Measurements from ENCODE around the gene RBCK1. TPM values are rescaled to one million over a fixed set of nuclear protein-coding genes. Genes with fewer than 3 reads are reported as not detected.

RBCK1 gene
- total RNA-seq, 4 donors from 2014 or later, result 75.7 to 85.6 (median 80.7) TPM

DNA sequence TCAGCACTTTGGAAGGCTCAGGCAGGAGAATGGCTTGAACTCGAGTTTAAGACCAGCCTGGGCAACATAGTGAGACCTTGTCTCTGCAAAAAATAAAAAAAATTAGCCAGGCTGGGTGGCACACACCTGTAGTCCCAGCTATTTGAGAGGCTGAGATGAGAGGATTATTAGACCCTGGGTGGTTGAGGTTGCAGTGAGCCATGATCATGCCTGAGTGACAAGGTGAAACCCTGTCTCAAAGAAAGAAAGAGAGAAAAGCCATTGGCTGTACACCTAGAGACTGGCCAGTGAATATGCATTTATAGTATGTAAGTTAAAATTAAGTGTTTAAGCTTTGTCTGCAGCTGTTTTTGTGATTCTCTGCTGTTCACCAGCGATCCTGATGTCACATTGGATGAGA, 6.1 kb downstream of the RBCK1 start:
- DNase-seq (ENCODE audit: extremely low spot score), result no peak
- peaks cover 6 to 69% (median 33%) of the 10 kb centered on the region in 4 donors for H3K36me3 ChIP-seq
- intact Hi-C loops (cut with DNase I), result no loop called here
- no peaks in the 10 kb centered on the region for H3K27me3 ChIP-seq
- H3K9me3 ChIP-seq, result no peaks in the 10 kb centered on the region
- H3K4me3 ChIP-seq, result no peak overlapping the region
- WGBS, result 91% methylated on average over 2 of the region's 2 CpGs
- H3K27ac ChIP-seq (replicated peaks in 1 of 4), result no peak overlapping the region
- H3K4me1 ChIP-seq, result peaks cover 9 to 19% (median 15%) of the 10 kb centered on the region in 4 donors
- TF ChIP-seq POLR2A (IDR thresholded peaks at IDR 0.05; ENCODE audit: low read depth) (no peak), POLR2AphosphoS5 (IDR thresholded peaks at IDR 0.05) (no peak), EP300 (IDR thresholded peaks at IDR 0.05) (no peak)
- TF ChIP-seq, protein P1, sequence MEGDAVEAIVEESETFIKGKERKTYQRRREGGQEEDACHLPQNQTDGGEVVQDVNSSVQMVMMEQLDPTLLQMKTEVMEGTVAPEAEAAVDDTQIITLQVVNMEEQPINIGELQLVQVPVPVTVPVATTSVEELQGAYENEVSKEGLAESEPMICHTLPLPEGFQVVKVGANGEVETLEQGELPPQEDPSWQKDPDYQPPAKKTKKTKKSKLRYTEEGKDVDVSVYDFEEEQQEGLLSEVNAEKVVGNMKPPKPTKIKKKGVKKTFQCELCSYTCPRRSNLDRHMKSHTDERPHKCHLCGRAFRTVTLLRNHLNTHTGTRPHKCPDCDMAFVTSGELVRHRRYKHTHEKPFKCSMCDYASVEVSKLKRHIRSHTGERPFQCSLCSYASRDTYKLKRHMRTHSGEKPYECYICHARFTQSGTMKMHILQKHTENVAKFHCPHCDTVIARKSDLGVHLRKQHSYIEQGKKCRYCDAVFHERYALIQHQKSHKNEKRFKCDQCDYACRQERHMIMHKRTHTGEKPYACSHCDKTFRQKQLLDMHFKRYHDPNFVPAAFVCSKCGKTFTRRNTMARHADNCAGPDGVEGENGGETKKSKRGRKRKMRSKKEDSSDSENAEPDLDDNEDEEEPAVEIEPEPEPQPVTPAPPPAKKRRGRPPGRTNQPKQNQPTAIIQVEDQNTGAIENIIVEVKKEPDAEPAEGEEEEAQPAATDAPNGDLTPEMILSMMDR (IDR thresholded peaks at IDR 0.05), result no peak

DNA sequence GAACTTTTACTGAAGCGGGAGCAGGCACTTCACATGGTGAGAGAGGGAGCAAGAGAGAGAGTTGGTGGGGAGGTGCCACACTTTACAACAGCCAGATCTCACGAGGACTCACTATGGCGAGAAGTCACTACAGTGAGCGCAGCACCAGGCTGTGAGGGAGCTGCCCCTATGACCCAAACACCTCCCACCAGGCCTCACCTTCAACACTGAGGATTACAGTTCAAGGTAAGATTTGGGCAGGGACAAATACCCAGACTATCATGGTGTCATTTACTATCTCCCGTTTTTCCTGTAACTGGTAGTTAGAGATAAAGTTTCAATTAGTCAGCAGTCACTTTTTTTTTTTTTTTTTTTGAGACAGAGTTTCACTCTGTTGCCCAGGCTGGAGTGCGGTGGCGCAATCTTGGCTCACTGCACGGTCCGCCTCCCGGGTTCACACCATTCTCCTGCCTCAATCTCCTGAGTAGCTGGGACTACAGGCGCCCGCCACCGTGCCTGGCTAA, 7.8 kb downstream of the RBCK1 start:
- no peak for DNase-seq (ENCODE audit: extremely low spot score)

DNA sequence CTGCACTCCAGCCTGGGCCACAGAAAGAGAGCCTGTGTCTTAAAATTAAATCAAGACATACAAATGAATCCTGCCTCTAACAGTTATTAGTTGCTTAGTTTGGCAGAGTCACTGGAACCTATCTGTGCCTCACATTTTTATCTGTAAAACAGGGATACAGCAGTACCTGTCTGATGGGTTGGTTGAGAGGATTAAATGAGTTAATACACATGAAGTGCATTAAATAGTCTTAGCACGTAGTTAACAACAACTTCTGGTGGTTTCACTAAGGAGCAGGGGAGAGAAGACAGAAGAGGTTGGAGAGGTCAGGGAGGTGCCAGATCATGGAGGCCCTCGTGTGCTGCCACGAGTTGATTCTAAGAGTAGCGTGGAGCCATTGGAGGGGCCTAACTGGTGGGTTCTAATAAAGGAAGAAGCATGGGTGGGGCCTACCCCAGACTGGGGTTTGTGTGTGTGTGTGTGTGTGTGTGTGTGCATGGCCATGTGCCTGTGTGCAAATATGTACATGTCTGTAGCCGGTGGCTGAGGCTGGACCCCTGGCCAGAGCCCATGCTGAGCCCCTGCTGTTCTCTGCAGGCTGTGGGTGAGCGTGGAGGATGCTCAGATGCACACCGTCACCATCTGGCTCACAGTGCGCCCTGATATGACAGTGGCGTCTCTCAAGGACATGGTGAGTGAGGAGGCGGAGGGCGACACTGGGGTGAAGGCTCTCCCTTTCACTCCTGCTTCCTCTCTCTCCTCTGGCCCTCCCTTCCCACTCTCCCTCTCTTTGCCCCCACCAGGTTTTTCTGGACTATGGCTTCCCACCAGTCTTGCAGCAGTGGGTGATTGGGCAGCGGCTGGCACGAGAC, 9.1 kb downstream of the RBCK1 start:
- intact Hi-C loops (cut with DNase I), result no loop called here
- DNase-seq (ENCODE audit: extremely low spot score), result no peak
- H3K27ac ChIP-seq (replicated peaks in 1 of 4), result no peak overlapping the region
- no peaks in the 10 kb centered on the region for H3K27me3 ChIP-seq
- no peak overlapping the region for H3K4me3 ChIP-seq
- TF ChIP-seq, protein P1 (IDR thresholded peaks at IDR 0.05), result no peak
- no peak for TF ChIP-seq POLR2AphosphoS5 (IDR thresholded peaks at IDR 0.05)
- TF ChIP-seq POLR2A (IDR thresholded peaks at IDR 0.05; ENCODE audit: low read depth), result no peak
- TF ChIP-seq EP300 (IDR thresholded peaks at IDR 0.05), result no peak
- 86% methylated on average over 13 of the region's 13 CpGs for WGBS
- peaks cover 27 to 73% (median 49%) of the 10 kb centered on the region in 4 donors for H3K36me3 ChIP-seq
- no peaks in the 10 kb centered on the region for H3K9me3 ChIP-seq
- peaks cover 0 to 6% (median 0%) of the 10 kb centered on the region in 4 donors for H3K4me1 ChIP-seq

More for the DNA sequence above, 7.8 kb downstream of the RBCK1 start:
- Histone ChIP-seq H3K9me3 (no peaks in the 10 kb centered on the region), H3K36me3 (peaks cover 18 to 73% (median 42%) of the 10 kb centered on the region in 4 donors), H3K4me1 (peaks cover 0 to 6% (median 0%) of the 10 kb centered on the region in 4 donors), H3K27ac (replicated peaks in 1 of 4) (no peak overlapping the region), H3K4me3 (no peak overlapping the region), H3K27me3 (no peaks in the 10 kb centered on the region)
- WGBS, result 89% methylated on average over 13 of the region's 13 CpGs
- intact Hi-C loops (cut with DNase I), result no loop called here
- no peak for TF ChIP-seq POLR2A (IDR thresholded peaks at IDR 0.05; ENCODE audit: low read depth)

DNA sequence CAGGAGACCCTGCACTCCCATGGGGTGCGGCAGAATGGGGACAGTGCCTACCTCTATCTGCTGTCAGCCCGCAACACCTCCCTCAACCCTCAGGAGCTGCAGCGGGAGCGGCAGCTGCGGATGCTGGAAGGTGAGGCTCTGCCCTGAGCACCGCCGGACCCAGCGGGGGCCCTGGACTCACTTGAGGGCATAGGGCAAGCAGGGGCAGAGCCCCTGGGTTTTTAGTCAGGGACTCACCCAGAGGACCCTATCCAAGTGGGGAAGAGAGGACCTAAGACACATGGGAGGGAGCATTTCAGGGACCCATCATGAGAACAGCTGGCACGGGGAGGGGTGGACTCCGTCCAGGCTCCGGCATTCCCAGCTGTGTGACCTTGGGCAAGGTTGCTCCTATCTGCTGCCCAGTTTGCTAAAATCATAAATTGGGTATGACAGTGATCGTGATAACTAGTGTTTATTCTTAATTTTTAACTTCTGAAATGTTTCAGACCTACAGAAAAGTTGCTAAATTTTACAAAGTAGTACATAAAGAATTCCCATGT, 9.8 kb downstream of the RBCK1 start:
- intact Hi-C loops (cut with DNase I), result no loop called here
- Histone ChIP-seq H3K27ac (replicated peaks in 1 of 4) (no peak overlapping the region), H3K4me3 (no peak overlapping the region), H3K9me3 (no peaks in the 10 kb centered on the region), H3K4me1 (peaks cover 0 to 6% (median 0%) of the 10 kb centered on the region in 4 donors), H3K36me3 (peaks cover 34 to 73% (median 53%) of the 10 kb centered on the region in 4 donors), H3K27me3 (no peaks in the 10 kb centered on the region)
- 90% methylated on average over 6 of the region's 12 CpGs for WGBS
- DNase-seq (ENCODE audit: extremely low spot score), result no peak
- no peak for TF ChIP-seq POLR2A (IDR thresholded peaks at IDR 0.05; ENCODE audit: low read depth)
- no peak for TF ChIP-seq EP300 (IDR thresholded peaks at IDR 0.05)
- TF ChIP-seq POLR2AphosphoS5 (IDR thresholded peaks at IDR 0.05), result no peak
- TF ChIP-seq, protein P1 (IDR thresholded peaks at IDR 0.05), result no peak

DNA sequence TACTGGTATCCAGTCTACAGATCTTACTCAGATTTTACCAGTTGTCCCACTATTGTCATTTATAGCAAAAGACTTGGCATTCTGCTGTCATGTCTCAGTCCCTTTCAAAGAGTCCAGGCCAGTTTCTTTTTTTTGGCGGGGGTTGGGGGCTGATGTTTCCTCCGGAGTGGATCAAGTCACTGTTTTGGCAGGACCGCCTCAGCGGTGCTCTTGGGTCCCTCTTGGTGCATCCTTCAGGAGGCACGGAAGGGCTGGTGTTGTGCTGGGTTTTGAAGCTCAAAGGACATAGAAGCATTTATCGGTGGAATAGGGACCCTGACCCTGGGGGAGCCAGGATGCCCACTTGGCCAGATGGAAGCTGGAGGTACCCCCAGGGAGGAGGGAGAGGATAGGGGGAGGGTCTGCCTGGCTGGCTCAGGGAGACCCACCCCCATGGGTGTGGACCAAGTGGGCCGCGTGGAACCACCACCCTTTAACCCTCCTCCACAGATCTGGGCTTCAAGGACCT, 10.8 kb downstream of the RBCK1 start:
- TF ChIP-seq POLR2A (IDR thresholded peaks at IDR 0.05; ENCODE audit: low read depth) (no peak), EP300 (IDR thresholded peaks at IDR 0.05) (no peak), POLR2AphosphoS5 (IDR thresholded peaks at IDR 0.05) (no peak)
- TF ChIP-seq, protein P1 (IDR thresholded peaks at IDR 0.05), result no peak
- intact Hi-C loops (cut with DNase I), result no loop called here
- Histone ChIP-seq H3K36me3 (peaks cover 41 to 78% (median 63%) of the 10 kb centered on the region in 4 donors), H3K9me3 (no peaks in the 10 kb centered on the region), H3K4me3 (no peak overlapping the region), H3K27ac (replicated peaks in 1 of 4) (no peak overlapping the region), H3K27me3 (no peaks in the 10 kb centered on the region), H3K4me1 (peaks cover 0 to 5% (median 0%) of the 10 kb centered on the region in 4 donors)
- 97% methylated on average over 8 of the region's 8 CpGs for WGBS
- DNase-seq (ENCODE audit: extremely low spot score), result no peak

Data from esophagus muscularis mucosa (tissue), 4 donors.